SK-N-SH (cell line): Measurements from ENCODE around the gene FOXR1.

Experiments used
- RXRA ChIP-seq: IDR thresholded peaks from 2 replicates; pipeline ENCODE4 v1.4.0; 2012; ENCODE audit warnings: low read depth, mild to moderate bottlenecking, borderline replicate concordance
- YY1 ChIP-seq: IDR thresholded peaks from 2 replicates; pipeline ENCODE4 v1.4.0; 2012; ENCODE audit warnings: low read depth, mild to moderate bottlenecking
- TF ChIP-seq, protein P1 (sequence below): IDR thresholded peaks from 2 replicates; pipeline ENCODE4 v1.4.0; 2012; ENCODE audit warnings: low read depth, borderline replicate concordance

DNA sequence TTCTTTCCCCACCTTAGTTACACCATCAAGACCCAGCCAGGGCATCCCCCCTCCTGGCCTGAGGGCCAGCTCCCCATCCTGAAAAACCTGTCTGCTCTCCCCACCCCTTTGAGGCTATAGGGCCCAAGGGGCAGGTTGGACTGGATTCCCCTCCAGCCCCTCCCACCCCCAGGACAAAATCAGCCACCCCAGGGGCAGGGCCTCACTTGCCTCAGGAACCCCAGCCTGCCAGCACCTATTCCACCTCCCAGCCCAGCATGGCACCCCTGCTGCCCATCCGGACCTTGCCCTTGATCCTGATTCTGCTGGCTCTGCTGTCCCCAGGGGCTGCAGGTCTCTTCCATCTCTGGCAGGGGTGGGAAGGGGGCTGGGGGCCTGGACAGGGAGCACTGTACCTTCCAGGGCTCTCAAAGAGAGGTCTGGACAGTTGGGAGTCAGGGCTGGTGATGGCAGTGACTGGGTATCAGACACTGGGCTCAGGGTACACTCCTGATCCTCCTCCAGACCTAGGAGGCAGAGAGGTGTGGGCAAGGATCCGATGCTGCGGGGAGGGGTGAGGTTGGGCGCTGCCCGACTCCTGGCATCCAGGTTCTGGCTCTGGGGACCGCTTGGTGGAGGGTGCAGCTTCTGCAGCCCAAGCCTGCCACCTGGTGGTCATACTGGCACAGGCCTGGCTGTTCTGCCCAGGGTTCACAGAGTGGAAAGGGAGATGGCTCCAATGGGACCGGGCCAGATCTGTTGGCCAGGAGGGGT, 15.3 kb upstream of the FOXR1 start, which contains the start of gene UPK2:
- TF ChIP-seq, protein P1, sequence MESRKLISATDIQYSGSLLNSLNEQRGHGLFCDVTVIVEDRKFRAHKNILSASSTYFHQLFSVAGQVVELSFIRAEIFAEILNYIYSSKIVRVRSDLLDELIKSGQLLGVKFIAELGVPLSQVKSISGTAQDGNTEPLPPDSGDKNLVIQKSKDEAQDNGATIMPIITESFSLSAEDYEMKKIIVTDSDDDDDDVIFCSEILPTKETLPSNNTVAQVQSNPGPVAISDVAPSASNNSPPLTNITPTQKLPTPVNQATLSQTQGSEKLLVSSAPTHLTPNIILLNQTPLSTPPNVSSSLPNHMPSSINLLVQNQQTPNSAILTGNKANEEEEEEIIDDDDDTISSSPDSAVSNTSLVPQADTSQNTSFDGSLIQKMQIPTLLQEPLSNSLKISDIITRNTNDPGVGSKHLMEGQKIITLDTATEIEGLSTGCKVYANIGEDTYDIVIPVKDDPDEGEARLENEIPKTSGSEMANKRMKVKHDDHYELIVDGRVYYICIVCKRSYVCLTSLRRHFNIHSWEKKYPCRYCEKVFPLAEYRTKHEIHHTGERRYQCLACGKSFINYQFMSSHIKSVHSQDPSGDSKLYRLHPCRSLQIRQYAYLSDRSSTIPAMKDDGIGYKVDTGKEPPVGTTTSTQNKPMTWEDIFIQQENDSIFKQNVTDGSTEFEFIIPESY: no peak
- TF ChIP-seq YY1 (no peak), RXRA (no peak)
